GM18526 (cell line): Measurements from ENCODE around the gene DAB2.

Experiments
- POLR2A ChIP-seq: IDR thresholded peaks from 3 replicates; pipeline ENCODE4 v1.6.1; 2011; ENCODE audit not compliant: insufficient read length; ENCODE audit errors: extremely low read depth

The DAB2 gene

DNA sequence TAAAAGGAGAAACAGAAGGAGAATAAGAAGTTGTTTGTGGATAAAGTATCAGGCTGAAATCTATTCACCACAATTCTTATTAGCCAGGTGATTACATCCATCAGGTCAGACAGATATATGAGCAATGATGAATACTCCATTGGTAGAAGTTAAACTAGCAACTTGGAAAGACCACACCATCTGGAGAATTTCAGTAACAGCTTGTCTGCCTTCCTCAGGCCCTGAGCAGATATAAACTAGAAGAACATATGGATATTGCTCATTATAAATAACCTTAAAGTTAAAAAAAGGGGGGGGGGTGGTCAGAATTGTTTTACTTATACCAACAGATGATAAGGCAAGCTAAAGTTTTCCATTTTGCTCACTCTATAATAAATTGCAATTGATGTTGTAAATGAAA is 10.4 kb downstream of the DAB2 start:
- no peak for TF ChIP-seq POLR2A

DNA sequence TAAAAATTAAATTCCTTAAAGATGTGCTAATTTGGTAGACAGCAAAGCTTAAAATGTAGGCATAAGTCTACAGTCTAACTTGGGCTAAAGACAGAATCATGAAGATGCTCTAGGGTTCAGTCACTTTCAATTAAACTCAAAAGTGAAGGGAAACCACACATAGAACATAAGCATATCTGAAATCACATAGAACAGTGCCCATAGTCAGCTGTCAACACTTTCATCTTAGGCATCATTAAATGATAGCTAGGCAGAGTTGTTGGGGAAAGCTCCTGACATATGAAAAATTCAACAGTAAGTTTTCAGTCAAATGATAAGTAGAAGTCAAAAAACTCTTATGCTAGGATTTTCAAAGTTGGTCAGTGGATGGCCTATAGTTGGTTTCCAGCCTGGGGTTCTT is 11.0 kb downstream of the DAB2 start:
- no peak for TF ChIP-seq POLR2A

DNA sequence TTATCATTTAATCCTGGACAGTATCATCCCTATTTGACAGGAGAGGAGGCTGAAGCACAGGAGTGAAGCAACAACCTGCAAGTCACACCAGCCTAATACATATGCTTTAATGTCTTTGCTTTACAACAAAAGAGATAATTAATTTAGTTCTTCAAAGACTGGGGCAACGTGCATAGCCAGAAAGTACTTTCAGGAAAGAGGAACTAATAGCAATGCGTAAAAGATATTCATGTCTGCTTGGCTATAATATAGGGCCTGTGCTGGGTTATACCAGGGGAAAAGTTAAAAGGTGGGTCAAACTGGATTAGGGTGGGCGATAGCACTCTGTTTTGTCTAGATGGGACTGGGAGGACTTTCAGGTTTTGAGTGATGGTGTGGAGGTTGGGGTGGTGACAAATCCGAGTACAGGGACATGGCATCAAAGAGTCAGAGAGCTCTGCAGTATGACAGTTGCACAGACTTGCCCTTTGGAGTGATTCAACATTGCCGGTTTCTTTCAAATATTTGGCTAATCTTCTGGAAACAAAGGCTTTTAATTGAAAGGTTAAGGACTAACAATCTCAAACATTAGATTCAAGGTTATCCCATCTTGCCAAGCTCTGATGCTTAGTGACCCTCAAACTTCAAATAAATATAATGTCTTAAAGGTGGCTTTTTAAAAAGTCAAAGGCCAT is 11.9 kb downstream of the DAB2 start:
- no peak for TF ChIP-seq POLR2A

DNA sequence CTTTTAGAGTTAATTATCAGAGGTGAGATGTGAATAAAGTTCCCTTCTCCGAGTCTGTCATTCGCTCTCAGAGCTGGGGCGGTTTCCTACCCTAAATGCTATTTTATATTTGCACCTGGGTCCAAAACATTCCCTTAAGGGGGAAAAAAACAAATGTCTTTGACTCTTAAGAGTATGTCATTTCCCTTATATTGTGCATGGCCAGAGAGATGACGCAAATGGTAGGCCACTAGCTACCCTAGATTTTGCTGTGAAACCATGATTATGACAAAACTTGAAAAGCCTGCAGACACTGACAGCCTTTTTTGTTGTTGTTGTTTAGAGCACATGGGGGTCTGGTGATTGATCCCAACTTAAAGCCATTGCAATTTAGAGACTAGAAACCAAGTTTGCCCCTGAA is 12.8 kb downstream of the DAB2 start:
- no peak for TF ChIP-seq POLR2A

DNA sequence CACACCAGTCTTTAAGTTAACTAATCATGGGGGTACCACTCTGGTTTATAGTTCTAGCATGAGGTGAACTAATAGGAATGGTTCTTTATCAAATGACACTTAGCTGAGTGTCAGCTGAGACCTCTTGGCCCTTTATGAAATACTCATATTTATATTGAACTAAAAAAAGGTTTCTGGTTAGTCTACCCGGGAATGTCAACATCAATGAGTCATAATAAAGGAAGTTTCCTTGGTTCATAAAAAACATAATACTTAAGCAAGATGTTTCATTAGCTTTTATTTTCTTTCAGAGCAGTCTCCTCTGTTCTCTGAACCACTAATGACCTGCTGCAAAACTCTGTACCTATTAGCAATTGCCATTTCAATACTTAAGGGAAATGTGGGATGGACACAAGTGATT is 13.7 kb downstream of the DAB2 start:
- TF ChIP-seq POLR2A = no peak

DNA sequence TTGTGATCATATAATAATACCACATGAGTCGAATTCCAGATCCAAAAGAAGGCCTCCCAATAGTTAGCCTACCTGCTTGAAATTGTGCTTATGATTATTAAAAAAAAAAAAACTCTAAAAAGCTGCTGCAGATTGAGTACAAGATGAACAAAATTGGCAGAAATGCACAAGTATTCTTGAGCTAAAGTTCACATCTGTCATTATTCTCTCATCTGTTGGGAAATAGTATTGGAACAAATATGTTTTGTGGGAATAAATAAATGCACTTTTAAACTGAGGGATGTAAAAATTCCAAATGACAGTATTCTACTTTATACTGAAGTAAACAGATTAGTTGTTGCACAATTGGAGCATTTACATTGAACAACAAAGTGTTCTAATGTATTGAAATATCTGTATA is 15.7 kb downstream of the DAB2 start:
- TF ChIP-seq POLR2A = no peak

DNA sequence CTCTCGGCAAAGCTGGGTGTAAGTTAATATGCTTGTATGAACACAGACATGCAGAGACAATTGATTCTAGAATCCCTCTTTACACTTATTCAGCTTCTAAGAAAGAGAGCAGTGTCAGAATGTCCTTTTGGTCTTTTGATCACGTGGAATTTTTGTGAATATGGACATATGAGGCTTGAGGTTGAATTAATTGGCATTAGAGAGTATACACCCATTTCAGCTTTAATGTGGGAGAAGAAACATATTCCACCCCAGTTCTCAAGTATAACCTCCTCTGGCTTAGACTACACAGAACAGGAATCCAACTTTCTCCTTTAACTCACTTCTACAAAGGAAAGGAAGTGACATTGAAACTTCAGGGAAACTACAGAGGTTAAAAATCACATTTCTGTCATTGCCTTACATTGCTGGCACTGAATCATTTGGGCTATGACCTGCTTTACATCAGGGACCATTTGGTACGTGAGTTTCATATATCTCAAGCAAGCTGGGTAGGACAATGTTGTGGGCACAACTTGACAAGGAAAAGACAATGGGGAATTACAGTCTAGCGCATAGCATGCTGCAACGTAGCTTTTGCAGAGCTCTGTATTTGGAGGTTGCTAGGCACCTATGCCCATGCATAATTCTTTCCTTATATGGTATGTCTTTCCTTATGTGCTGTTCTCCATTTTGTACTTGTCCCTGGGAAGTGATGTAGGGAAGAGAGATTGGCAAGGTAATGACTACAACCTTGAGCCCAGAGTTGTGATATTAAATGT is 19.5 kb downstream of the DAB2 start:
- TF ChIP-seq POLR2A = no peak

DNA sequence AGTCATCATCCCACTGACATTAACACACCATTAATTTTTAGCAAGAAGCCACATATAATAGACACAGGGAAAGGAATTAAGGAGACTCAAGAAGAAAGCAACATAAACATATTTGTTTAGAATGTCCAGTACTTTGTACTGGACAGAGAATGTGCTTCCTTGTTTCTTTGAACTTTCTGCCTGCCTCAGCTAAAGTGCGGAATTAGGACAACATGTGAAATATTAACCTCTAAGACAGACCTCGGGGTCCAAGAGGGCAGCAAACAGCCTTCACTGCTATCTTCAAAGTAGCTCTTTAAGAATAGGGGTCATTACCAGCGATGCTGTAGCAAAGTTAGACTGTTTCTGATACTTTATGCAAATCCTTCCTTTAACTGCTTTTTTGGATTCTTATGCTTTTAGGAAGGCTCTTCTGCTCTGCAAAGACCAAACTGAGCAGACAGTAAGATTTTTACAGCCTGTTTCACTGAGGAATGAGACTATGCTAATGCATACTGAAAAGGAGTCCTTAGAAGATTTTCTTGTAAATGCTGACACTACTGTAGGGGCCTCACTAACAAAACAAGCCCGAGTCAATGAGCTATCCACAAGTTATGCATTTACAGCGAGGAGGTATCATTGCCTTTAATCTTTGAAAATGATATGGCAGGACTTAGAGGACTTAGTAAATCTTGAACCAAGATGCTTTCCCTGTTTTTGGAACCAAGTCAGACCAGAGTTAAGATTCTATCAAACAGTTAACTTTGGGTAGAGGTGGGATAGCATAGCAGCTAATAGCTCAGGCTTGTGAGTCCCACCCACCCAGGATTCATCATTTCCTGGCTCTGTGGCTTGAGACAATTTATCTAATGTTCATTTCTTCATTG is 23.8 kb downstream of the DAB2 start:
- no peak for TF ChIP-seq POLR2A

DNA sequence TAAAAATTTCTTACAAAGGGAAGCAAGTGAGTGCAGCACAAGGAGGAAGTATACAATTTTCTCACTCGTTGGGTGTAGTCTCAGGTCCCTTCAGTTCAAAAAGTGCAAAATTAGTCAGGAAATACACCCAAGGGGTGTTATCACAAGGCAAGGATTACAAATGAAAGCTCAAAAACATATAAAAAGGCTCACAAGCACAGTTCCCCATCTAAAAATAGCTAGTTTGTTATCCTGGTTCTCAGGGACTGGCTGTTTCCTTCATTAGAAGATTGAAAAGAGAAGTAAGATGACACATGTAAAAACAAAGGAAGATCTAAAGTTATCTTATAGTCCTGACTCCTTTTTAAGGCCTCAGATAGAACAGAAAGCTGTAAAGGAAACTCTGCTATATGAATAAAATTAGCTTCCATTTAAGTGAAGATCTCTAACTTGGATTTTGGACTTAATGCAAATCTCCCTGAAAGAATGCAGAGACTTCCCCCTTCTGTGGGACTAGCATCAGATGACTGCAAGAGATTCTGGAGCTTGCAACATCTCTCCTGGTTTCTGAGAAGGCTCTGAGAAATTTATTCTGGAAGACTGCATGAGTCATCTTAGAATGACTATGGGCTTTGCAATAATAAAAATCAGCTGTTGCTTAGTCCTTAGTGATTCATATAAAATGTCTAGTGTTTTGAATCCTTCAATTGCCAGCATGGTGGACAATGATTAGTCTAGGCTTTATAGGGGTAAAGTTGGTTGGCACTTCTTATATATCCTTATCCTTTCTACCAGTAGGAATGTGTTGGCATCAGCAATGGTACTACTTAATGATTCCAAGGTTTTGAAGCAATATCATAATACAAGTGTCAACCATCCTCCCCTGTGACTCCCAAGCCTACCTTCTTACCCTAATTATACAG is 25.4 kb downstream of the DAB2 start:
- TF ChIP-seq POLR2A = no peak

DNA sequence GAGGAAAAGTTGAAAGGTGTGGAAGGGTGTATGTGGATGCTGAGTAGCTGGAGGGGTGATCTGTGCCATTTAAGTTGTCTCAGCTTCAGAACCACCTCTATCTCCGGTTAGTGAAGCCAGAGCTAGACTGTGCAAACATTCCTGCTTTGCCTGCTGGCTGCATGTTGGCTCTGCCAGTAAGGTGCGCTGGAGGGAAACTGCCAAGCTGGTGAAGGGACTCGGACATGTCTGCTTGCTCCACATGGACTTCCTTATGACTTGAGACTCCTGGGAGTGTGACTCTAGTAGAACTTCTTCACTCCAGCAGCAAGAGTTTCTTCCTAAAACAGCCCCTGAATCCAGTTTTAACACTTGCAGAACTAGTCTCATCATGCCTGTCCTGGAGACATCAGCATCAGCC is 27.9 kb downstream of the DAB2 start:
- TF ChIP-seq POLR2A = no peak

DNA sequence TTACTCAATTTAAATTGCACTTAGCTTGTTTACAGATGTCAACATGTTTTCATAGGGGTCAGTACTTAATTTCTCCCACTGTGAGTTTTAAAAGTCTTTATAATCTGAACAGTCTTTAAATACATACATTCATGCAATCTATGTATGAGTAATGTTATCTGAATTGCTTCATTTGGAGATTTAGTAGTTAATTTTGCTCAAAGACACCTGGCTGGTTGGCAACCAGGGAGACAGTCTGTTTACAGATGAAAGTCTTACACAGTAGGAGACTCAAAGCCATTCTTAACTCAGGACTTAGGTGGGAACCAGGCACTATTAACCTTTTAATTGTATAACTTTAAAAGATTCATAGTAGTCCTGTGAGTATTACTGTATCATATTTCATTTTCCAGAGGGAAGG is 29.3 kb downstream of the DAB2 start:
- no peak for TF ChIP-seq POLR2A

DNA sequence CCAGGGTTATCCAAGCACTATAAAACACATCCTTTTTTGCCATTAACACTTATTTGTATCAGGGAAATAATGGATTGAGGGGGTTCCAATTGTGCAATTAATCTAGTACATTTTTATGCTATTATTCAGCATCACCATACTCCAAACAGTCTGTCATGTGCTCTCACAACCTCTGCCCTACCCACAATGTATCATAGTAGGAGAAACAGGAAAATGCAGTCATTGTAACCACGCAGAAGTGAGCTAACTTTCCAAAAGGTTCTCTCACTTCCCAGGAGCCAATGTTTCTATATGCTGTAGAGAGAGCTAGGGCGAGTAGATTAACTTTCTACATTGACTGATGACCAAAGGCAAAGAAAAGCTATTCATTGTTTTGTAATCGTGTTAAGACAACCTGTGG is 29.8 kb downstream of the DAB2 start:
- no peak for TF ChIP-seq POLR2A

DNA sequence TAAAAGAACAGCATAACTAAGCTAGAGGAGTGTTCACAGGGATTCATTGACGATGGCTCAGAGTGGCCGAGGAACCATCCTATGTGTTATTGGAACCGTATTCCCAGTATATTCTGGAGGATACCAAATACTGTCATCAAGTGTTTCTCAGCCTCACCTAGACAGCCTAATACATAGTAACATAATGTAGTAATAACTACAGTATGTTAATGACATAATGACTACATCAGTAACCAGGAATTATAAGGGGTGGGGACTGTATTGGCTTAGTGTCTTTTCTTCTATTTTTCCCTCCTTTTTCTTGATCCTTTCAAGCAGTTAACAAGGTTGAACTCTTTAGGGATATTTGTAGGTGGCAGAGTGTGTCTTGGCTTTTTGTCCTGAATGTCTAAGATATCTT is 33.8 kb downstream of the DAB2 start:
- no peak for TF ChIP-seq POLR2A

DNA sequence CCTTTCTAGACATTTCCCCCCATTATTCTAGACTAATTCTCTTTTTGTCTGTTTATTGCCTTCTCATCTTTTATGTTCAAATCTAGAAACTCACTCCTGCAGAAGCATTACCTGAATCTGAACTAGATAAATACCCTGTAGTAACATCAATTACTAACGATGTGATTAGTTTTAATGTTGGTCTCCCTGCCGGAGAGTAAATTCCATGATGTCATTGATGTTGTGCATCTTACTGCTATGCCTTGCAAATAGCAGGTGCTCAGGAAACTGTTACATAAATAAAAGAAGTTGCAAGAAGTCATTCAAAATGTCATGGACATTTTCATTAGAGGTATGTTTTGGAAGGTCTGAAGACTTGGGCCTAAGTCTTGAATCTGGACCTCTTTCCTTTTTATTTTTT is 37.5 kb downstream of the DAB2 start:
- TF ChIP-seq POLR2A = no peak

DNA sequence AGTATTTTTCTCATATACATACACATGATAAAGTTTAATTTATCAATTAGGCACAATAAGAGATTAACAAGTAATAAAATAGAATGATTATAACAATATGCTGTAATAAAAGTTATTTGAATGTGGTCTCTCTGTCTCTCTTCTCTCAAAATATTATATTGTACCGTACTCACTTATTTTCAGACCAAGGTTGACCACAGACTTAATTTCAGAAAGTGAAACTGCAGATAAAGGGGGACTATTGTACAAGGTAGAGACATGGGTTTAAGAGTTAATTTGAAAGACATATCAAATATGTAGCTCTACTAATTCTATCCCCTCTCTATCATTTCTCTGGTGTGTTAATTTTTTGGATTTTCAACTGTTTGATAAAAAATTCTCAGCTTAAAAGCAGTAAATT is 40.5 kb downstream of the DAB2 start:
- no peak for TF ChIP-seq POLR2A
